Adipocyte (in vitro differentiated cells): ENCODE measurements around the gene SMS.

ENCODE experiments used
- DNase-seq: peaks from one replicate; pipeline ENCODE4 v3.0.0-alpha.2; 2015; ENCODE audit warnings: low read depth
- H3K27me3 ChIP-seq: replicated peaks from 2 replicates; pipeline ENCODE4 v1.7.0; 2013; ENCODE audit warnings: mild to moderate bottlenecking, low read length, moderate library complexity; ENCODE audit not compliant: control insufficient read depth, insufficient read depth
- H3K36me3 ChIP-seq: 2 replicates; pipeline ENCODE4 v1.7.0; 2013; ENCODE audit warnings: low read length, mild to moderate bottlenecking, moderate library complexity; ENCODE audit not compliant: control insufficient read depth, insufficient read depth, severe bottlenecking
- H3K4me1 ChIP-seq: 2 replicates; pipeline ENCODE4 v1.7.0; 2013; ENCODE audit warnings: mild to moderate bottlenecking, low read length, moderate library complexity; ENCODE audit not compliant: control insufficient read depth, insufficient read depth
- H3K4me3 ChIP-seq: 2 replicates; pipeline ENCODE4 v1.7.0; 2013; ENCODE audit warnings: mild to moderate bottlenecking, low read length, moderate library complexity
- H3K9ac ChIP-seq: 2 replicates; pipeline ENCODE4 v1.7.0; 2013; ENCODE audit warnings: mild to moderate bottlenecking, low read length, moderate library complexity
- H3K9me3 ChIP-seq: 2 replicates; pipeline ENCODE4 v1.7.0; 2013; ENCODE audit warnings: mild to moderate bottlenecking, low read length, moderate library complexity; ENCODE audit not compliant: control insufficient read depth

SMS gene

GRCh38 chrX:21982311-21982710, 41.8 kb downstream of the SMS start:
- Histone ChIP-seq H3K4me1 (no peaks in the 10 kb centered on the region), H3K4me3 (no peak overlapping the region)
- DNase-seq: no peak

GRCh38 chrX:21985332-21985777, 44.8 kb downstream of the SMS start:
- H3K4me3 ChIP-seq: no peak overlapping the region
- no peaks in the 10 kb centered on the region for H3K27me3 ChIP-seq
- no peaks in the 10 kb centered on the region for H3K4me1 ChIP-seq
- no peaks in the 10 kb centered on the region for H3K9me3 ChIP-seq
- H3K9ac ChIP-seq: no peak overlapping the region
- peaks cover 5% of the 10 kb centered on the region for H3K36me3 ChIP-seq
- DNase-seq: peak; percentile 85

More at GRCh38 chrX:21982311-21982710, 41.8 kb downstream of the SMS start:
- H3K36me3 ChIP-seq: no peaks in the 10 kb centered on the region
- no peaks in the 10 kb centered on the region for H3K9me3 ChIP-seq
- H3K27me3 ChIP-seq: no peaks in the 10 kb centered on the region
- no peak overlapping the region for H3K9ac ChIP-seq

GRCh38 chrX:21986596-21986995, 46.1 kb downstream of the SMS start:
- Histone ChIP-seq H3K4me3 (no peak overlapping the region), H3K27me3 (no peaks in the 10 kb centered on the region)
- DNase-seq: peak; percentile 63

GRCh38 chrX:21989384-21989783, 48.9 kb downstream of the SMS start:
- H3K4me3 ChIP-seq: no peak overlapping the region

More at GRCh38 chrX:21986596-21986995, 46.1 kb downstream of the SMS start:
- Histone ChIP-seq H3K9me3 (no peaks in the 10 kb centered on the region), H3K9ac (no peak overlapping the region), H3K36me3 (peaks cover 5% of the 10 kb centered on the region), H3K4me1 (no peaks in the 10 kb centered on the region)

GRCh38 chrX:21990832-21991231, 50.3 kb downstream of the SMS start:
- H3K36me3 ChIP-seq: peaks cover 5% of the 10 kb centered on the region

More at GRCh38 chrX:21989384-21989783, 48.9 kb downstream of the SMS start:
- no peaks in the 10 kb centered on the region for H3K27me3 ChIP-seq
- no peak for DNase-seq
- no peak overlapping the region for H3K9ac ChIP-seq
- H3K4me1 ChIP-seq: no peaks in the 10 kb centered on the region
- peaks cover 5% of the 10 kb centered on the region for H3K36me3 ChIP-seq
- no peaks in the 10 kb centered on the region for H3K9me3 ChIP-seq

GRCh38 chrX:21991504-21991903, 51.0 kb downstream of the SMS start:
- Histone ChIP-seq H3K36me3 (peaks cover 5% of the 10 kb centered on the region), H3K9me3 (no peaks in the 10 kb centered on the region), H3K27me3 (no peaks in the 10 kb centered on the region), H3K4me1 (no peaks in the 10 kb centered on the region), H3K4me3 (no peak overlapping the region), H3K9ac (no peak overlapping the region)
- DNase-seq: no peak

More at GRCh38 chrX:21990832-21991231, 50.3 kb downstream of the SMS start:
- no peaks in the 10 kb centered on the region for H3K27me3 ChIP-seq
- H3K4me3 ChIP-seq: no peak overlapping the region
- no peaks in the 10 kb centered on the region for H3K4me1 ChIP-seq
- no peaks in the 10 kb centered on the region for H3K9me3 ChIP-seq
- no peak for DNase-seq
- H3K9ac ChIP-seq: no peak overlapping the region

GRCh38 chrX:21993265-21993664, 52.8 kb downstream of the SMS start:
- no peaks in the 10 kb centered on the region for H3K9me3 ChIP-seq
- no peak for DNase-seq
- H3K4me3 ChIP-seq: no peak overlapping the region
- no peaks in the 10 kb centered on the region for H3K27me3 ChIP-seq
- H3K9ac ChIP-seq: no peak overlapping the region
- no peaks in the 10 kb centered on the region for H3K36me3 ChIP-seq
- H3K4me1 ChIP-seq: no peaks in the 10 kb centered on the region

GRCh38 chrX:21996872-21997455, 56.5 kb downstream of the SMS start:
- H3K36me3 ChIP-seq: no peaks in the 10 kb centered on the region
- DNase-seq: peak; percentile 28
- no peaks in the 10 kb centered on the region for H3K9me3 ChIP-seq
- no peak overlapping the region for H3K9ac ChIP-seq
- H3K27me3 ChIP-seq: no peaks in the 10 kb centered on the region
- H3K4me1 ChIP-seq: no peaks in the 10 kb centered on the region
- no peak overlapping the region for H3K4me3 ChIP-seq

- Histone ChIP-seq H3K27me3 (no peaks in the 10 kb centered on the region), H3K9ac (no peak overlapping the region), H3K36me3 (no peaks in the 10 kb centered on the region), H3K4me3 (no peak overlapping the region), H3K9me3 (no peaks in the 10 kb centered on the region), H3K4me1 (no peaks in the 10 kb centered on the region)
- DNase-seq: no peak
These were observed 57.5 kb downstream of the SMS start for GRCh38 chrX:21998037-21998436.

- Histone ChIP-seq H3K4me3 (no peak overlapping the region), H3K9me3 (peaks cover 2% of the 10 kb centered on the region), H3K9ac (no peak overlapping the region), H3K27me3 (no peaks in the 10 kb centered on the region), H3K4me1 (no peaks in the 10 kb centered on the region), H3K36me3 (no peaks in the 10 kb centered on the region)
- DNase-seq: no peak
These were observed 64.4 kb downstream of the SMS start for GRCh38 chrX:22004866-22005265.

- Histone ChIP-seq H3K27me3 (no peaks in the 10 kb centered on the region), H3K36me3 (no peaks in the 10 kb centered on the region), H3K9me3 (peaks cover 2% of the 10 kb centered on the region), H3K4me3 (no peak overlapping the region), H3K9ac (no peak overlapping the region), H3K4me1 (no peaks in the 10 kb centered on the region)
- no peak for DNase-seq
These were observed 71.5 kb downstream of the SMS start for GRCh38 chrX:22012051-22012450.

- no peaks in the 10 kb centered on the region for H3K36me3 ChIP-seq
- no peaks in the 10 kb centered on the region for H3K27me3 ChIP-seq
- DNase-seq: no peak
- peaks cover 2% of the 10 kb centered on the region for H3K9me3 ChIP-seq
- H3K9ac ChIP-seq: no peak overlapping the region
- H3K4me1 ChIP-seq: no peaks in the 10 kb centered on the region
- H3K4me3 ChIP-seq: no peak overlapping the region
These were observed 72.4 kb downstream of the SMS start for GRCh38 chrX:22012931-22013330.
